VCaP (cell line): ENCODE measurements around the gene GPANK1.
A peak's percentile ranks its signal among the peaks of the same experiment; 100 is the strongest.

Source experiments
- H3K27ac ChIP-seq: fragments of 450-650 bp; 2 replicates; pipeline ENCODE4 v1.5.1; 2017
- CTCF ChIP-seq: fragments of 450-650 bp; conservative IDR thresholded peaks from 2 replicates; pipeline ENCODE4 v1.5.1; 2017; ENCODE audit warnings: mild to moderate bottlenecking, moderate library complexity

Gene GPANK1

GRCh38 chr6:31641370-31641769, 23.4 kb downstream of the GPANK1 start:
- no peak overlapping the region for H3K27ac ChIP-seq
- TF ChIP-seq CTCF: no peak

GRCh38 chr6:31640612-31641011, 24.2 kb downstream of the GPANK1 start:
- H3K27ac ChIP-seq: no peak overlapping the region
- no peak for TF ChIP-seq CTCF

- no peak overlapping the region for H3K27ac ChIP-seq
- TF ChIP-seq CTCF: no peak
Observed at GRCh38 chr6:31639449-31639861, 25.3 kb downstream of the GPANK1 start.

GRCh38 chr6:31639043-31639442, 25.8 kb downstream of the GPANK1 start:
- no peak overlapping the region for H3K27ac ChIP-seq
- TF ChIP-seq CTCF: no peak

GRCh38 chr6:31636698-31637596, 27.9 kb downstream of the GPANK1 start:
- TF ChIP-seq CTCF: no peak
- H3K27ac ChIP-seq: no peak overlapping the region

GRCh38 chr6:31634969-31635575, 29.7 kb downstream of the GPANK1 start:
- TF ChIP-seq CTCF: no peak

GRCh38 chr6:31634131-31634530, 30.7 kb downstream of the GPANK1 start:
- no peak for TF ChIP-seq CTCF
- H3K27ac ChIP-seq: peak overlapping the region; percentile 33; the same call in 1 of the 2 replicates

More at GRCh38 chr6:31634969-31635575, 29.7 kb downstream of the GPANK1 start:
- no peak overlapping the region; the same call in 1 of the 2 replicates for H3K27ac ChIP-seq
